Activated CD8-positive, alpha-beta T cell treated with anti-CD3 and anti-CD28 coated beads, Interleukin-2, amount 10 ng/mL, durations not matched to agents 7 days and 5 days (primary cell): ENCODE results near the gene HERC2. TPM values are rescaled to one million over a fixed set of nuclear protein-coding genes. Genes with fewer than 3 reads are reported as not detected.

ENCODE experiments used
- ATAC-seq: fragments of 150-1000 bp; cut with Tn5 transposase; one replicate; pipeline ENCODE4 v1.10.0; 2021; ENCODE audit warnings: moderate library complexity
- CTCF ChIA-PET: fragments of 350-600 bp; sonication (Branson Sonifier 250); formaldehyde crosslinking; loops from one replicate; lab custom pipeline; 2021; ENCODE audit warnings: antibody characterized with exemption; lab: Charles Lee
- POLR2A ChIA-PET: fragments of 350-600 bp; sonication (Branson Sonifier 250); formaldehyde crosslinking; loops from one replicate; lab custom pipeline; 2021; ENCODE audit warnings: antibody characterized with exemption; lab: Charles Lee
- DNase-seq: peaks from one replicate; pipeline ENCODE4 v3.0.0-alpha.2; 2020
- H3K27ac Mint-ChIP-seq: one replicate; pipeline ENCODE4 v1.8.0; 2021; ENCODE audit warnings: mild to moderate bottlenecking, mixed read lengths
- H3K27me3 Mint-ChIP-seq: one replicate; pipeline ENCODE4 v1.8.0; 2021; ENCODE audit warnings: low read depth, mixed read lengths
- H3K36me3 Mint-ChIP-seq: one replicate; pipeline ENCODE4 v1.8.0; 2021; ENCODE audit warnings: low read depth, mixed read lengths
- H3K4me1 Mint-ChIP-seq: one replicate; pipeline ENCODE4 v1.8.0; 2021; ENCODE audit warnings: low read depth, mixed read lengths
- H3K4me3 Mint-ChIP-seq: one replicate; pipeline ENCODE4 v1.8.0; 2021; ENCODE audit warnings: mild to moderate bottlenecking, mixed read lengths
- H3K9me3 Mint-ChIP-seq: one replicate; pipeline ENCODE4 v1.8.0; 2022; ENCODE audit warnings: mixed read lengths; ENCODE audit not compliant: insufficient read depth
- total RNA-seq, 2 experiments: library from RNA; stranded (reverse); gene quantifications; one replicate each; pipeline ENCODE4 v1.2.3, GENCODE V29; 2021

Gene HERC2
- total RNA-seq, 2 experiments from 2014 or later: 42.6 to 44.7 TPM

- Mint-ChIP-seq H3K36me3 (peaks cover 4% of the 10 kb centered on the region), H3K9me3 (no peaks in the 10 kb centered on the region), H3K27ac (no peak overlapping the region), H3K4me1 (peaks cover 29% of the 10 kb centered on the region), H3K4me3 (peak overlapping the region; percentile 79), H3K27me3 (peaks cover 60% of the 10 kb centered on the region)
- ChIA-PET POLR2A (interaction anchor here (0.6 kb wide), 1 partner anchor 842 kb away, joined by 3 read pairs; no protein-coding TSS in a partner anchor), CTCF (interaction anchor here (1.0 to 1.7 kb wide), 3 partner anchors 13 to 1007 kb away, joined by 3 to 5 read pairs (median 3); no protein-coding TSS in a partner anchor)
- ATAC-seq (no peak), DNase-seq (no peak)
Measured at GRCh38 chr15:28096670-28097431, 225.1 kb downstream of the HERC2 start.

- Mint-ChIP-seq H3K9me3 (no peaks in the 10 kb centered on the region), H3K4me3 (peak overlapping the region; percentile 79), H3K27ac (no peak overlapping the region), H3K4me1 (peaks cover 29% of the 10 kb centered on the region), H3K27me3 (peaks cover 62% of the 10 kb centered on the region), H3K36me3 (peaks cover 4% of the 10 kb centered on the region)
- ChIA-PET CTCF (interaction anchor here (1.7 kb wide), 1 partner anchor 30 kb away, joined by 5 read pairs; no protein-coding TSS in a partner anchor), POLR2A (no interaction called here)
- DNase-seq (no peak), ATAC-seq (no peak)
Measured at GRCh38 chr15:28096411-28096669, 225.6 kb downstream of the HERC2 start.

GRCh38 chr15:28094732-28095521 lies 227.1 kb downstream of the HERC2 start:
- Mint-ChIP-seq H3K36me3 (peaks cover 5% of the 10 kb centered on the region), H3K9me3 (peaks cover 8% of the 10 kb centered on the region), H3K4me3 (peak overlapping the region; percentile 79), H3K27me3 (peaks cover 67% of the 10 kb centered on the region), H3K4me1 (peaks cover 29% of the 10 kb centered on the region), H3K27ac (no peak overlapping the region)
- CTCF ChIA-PET: no interaction called here
- POLR2A ChIA-PET: no interaction called here
- ATAC-seq (peak; percentile 17), DNase-seq (no peak)

GRCh38 chr15:28093752-28094535 lies 228.0 kb downstream of the HERC2 start:
- Mint-ChIP-seq H3K4me3 (no peak overlapping the region), H3K36me3 (peaks cover 5% of the 10 kb centered on the region), H3K4me1 (peaks cover 25% of the 10 kb centered on the region), H3K27me3 (peaks cover 65% of the 10 kb centered on the region), H3K9me3 (peaks cover 8% of the 10 kb centered on the region), H3K27ac (no peak overlapping the region)
- DNase-seq (no peak), ATAC-seq (no peak)
- POLR2A ChIA-PET: no interaction called here
- CTCF ChIA-PET: no interaction called here

GRCh38 chr15:28091313-28091712 lies 230.7 kb downstream of the HERC2 start:
- Mint-ChIP-seq H3K9me3 (peaks cover 15% of the 10 kb centered on the region), H3K4me3 (no peak overlapping the region), H3K4me1 (peaks cover 22% of the 10 kb centered on the region), H3K36me3 (peaks cover 9% of the 10 kb centered on the region), H3K27me3 (peaks cover 50% of the 10 kb centered on the region), H3K27ac (no peak overlapping the region)
- ChIA-PET POLR2A (no interaction called here), CTCF (no interaction called here)
- ATAC-seq (no peak), DNase-seq (no peak)

- DNase-seq (peak; percentile 75), ATAC-seq (peak; percentile 100)
- POLR2A ChIA-PET: no interaction called here
- Mint-ChIP-seq H3K9me3 (peaks cover 15% of the 10 kb centered on the region), H3K4me3 (no peak overlapping the region), H3K36me3 (peaks cover 5% of the 10 kb centered on the region), H3K27me3 (peaks cover 23% of the 10 kb centered on the region), H3K4me1 (peaks cover 14% of the 10 kb centered on the region), H3K27ac (no peak overlapping the region)
- CTCF ChIA-PET: interaction anchor here (2.1 kb wide), 1 partner anchor 12 kb away, joined by 5 read pairs; no protein-coding TSS in a partner anchor
Measured at GRCh38 chr15:28086175-28086703, 235.7 kb downstream of the HERC2 start.

- H3K36me3 Mint-ChIP-seq: peaks cover 4% of the 10 kb centered on the region
- no peak overlapping the region for H3K4me3 Mint-ChIP-seq
- H3K9me3 Mint-ChIP-seq: peaks cover 14% of the 10 kb centered on the region
- POLR2A ChIA-PET: no interaction called here
- ATAC-seq (peak; percentile 35), DNase-seq (no peak)
- peaks cover 19% of the 10 kb centered on the region for H3K27me3 Mint-ChIP-seq
- peaks cover 14% of the 10 kb centered on the region for H3K4me1 Mint-ChIP-seq
- no peak overlapping the region for H3K27ac Mint-ChIP-seq
- CTCF ChIA-PET: interaction anchor here (2.1 kb wide), 1 partner anchor 12 kb away, joined by 5 read pairs; no protein-coding TSS in a partner anchor
Measured at GRCh38 chr15:28085489-28086174, 236.3 kb downstream of the HERC2 start.

GRCh38 chr15:28084547-28084946 lies 237.4 kb downstream of the HERC2 start:
- DNase-seq: no peak
- Mint-ChIP-seq H3K36me3 (peaks cover 4% of the 10 kb centered on the region), H3K27me3 (peaks cover 9% of the 10 kb centered on the region), H3K9me3 (peaks cover 7% of the 10 kb centered on the region), H3K4me3 (no peak overlapping the region), H3K27ac (no peak overlapping the region), H3K4me1 (peaks cover 14% of the 10 kb centered on the region)
- no peak for ATAC-seq
- ChIA-PET CTCF (interaction anchor here (2.1 kb wide), 1 partner anchor 14 kb away, joined by 5 read pairs; no protein-coding TSS in a partner anchor), POLR2A (no interaction called here)

GRCh38 chr15:28082891-28083684 lies 238.9 kb downstream of the HERC2 start:
- POLR2A ChIA-PET: no interaction called here
- peaks cover 14% of the 10 kb centered on the region for H3K4me1 Mint-ChIP-seq
- H3K27ac Mint-ChIP-seq: no peak overlapping the region
- DNase-seq: no peak
- CTCF ChIA-PET: no interaction called here
- ATAC-seq: no peak
- peaks cover 1% of the 10 kb centered on the region for H3K9me3 Mint-ChIP-seq
- H3K27me3 Mint-ChIP-seq: peaks cover 4% of the 10 kb centered on the region
- no peak overlapping the region for H3K4me3 Mint-ChIP-seq
- H3K36me3 Mint-ChIP-seq: peaks cover 1% of the 10 kb centered on the region

- no peaks in the 10 kb centered on the region for H3K36me3 Mint-ChIP-seq
- H3K4me1 Mint-ChIP-seq: peaks cover 6% of the 10 kb centered on the region
- no peak overlapping the region for H3K4me3 Mint-ChIP-seq
- POLR2A ChIA-PET: no interaction called here
- ATAC-seq: no peak
- no peaks in the 10 kb centered on the region for H3K9me3 Mint-ChIP-seq
- no peak overlapping the region for H3K27ac Mint-ChIP-seq
- no peak for DNase-seq
- peaks cover 4% of the 10 kb centered on the region for H3K27me3 Mint-ChIP-seq
- CTCF ChIA-PET: no interaction called here
Measured at GRCh38 chr15:28081594-28081993, 240.4 kb downstream of the HERC2 start.
